NCI-H146 treated with DMSO at 0.1 percent for 48 hours (cell line): Measurements from ENCODE around the gene KLHL29.

Source experiments
- DNase-seq: peaks from one replicate; lab custom pipeline; 2025; ENCODE audit not compliant: unreplicated experiment; lab: John Stamatoyannopoulos, UW

Gene KLHL29

GRCh38 chr2:23393722-23394121 lies 8.7 kb downstream of the KLHL29 start:
- no peak for DNase-seq

DNA sequence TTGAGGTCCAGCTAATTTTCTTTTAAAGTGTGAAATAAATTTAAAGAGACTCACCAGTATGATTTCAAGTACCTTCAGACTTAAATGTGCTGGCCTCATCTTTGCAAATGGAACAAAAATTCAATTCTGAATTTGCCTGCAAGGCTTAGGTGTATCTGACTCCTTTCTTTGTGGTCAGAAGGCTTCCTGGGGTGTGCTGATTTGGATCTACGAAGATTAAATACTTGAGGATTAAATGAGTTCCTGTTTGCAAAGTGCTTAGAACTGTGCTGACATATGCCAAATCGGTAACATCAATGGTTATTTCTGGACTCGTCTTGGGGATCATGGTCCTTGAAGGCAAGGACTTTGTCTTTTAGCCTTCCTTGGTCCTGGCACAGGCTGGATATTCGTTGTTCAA lies 9.7 kb downstream of the KLHL29 start:
- no peak for DNase-seq

DNA sequence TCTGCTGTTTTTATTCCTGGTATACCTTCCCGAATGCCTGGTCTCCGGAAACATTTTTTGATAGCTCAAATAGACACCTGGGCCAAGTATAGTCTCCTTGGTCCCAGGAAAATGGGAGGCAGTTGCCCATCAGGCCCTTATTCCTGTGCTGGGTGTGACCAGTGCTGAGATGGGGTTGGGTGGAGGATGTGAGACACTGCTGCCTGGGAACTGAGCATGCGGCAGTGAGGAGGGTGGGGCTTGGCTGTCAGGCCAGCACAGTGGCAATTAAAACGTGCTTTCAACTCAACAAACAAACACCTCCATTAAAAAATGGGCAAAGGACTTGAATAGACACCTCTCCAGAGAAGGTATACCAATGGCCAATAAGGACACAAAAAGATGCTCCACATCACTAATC lies 12.5 kb downstream of the KLHL29 start:
- no peak for DNase-seq

- no peak for DNase-seq
These were observed 14.8 kb downstream of the KLHL29 start for GRCh38 chr2:23399674-23400261.

DNA sequence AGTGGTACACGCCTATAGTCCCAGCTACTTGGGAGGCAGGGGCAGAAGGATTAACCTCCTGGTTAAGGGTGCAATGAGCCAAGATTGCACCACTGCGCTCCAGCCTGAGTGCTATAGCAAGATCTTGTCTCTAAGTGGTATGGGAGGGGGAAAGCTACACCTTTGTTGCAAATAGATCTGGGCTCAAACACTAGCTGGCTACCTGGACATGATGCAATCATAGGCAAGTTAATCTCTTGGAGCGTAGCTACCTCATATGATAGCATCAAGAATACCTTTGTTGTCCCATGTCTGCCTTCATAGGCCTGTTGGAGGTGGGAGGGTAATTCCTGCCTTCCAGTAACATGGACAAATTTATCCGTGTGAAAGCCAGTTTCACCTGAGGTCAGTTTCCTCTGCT lies 15.7 kb downstream of the KLHL29 start:
- DNase-seq: no peak

DNA sequence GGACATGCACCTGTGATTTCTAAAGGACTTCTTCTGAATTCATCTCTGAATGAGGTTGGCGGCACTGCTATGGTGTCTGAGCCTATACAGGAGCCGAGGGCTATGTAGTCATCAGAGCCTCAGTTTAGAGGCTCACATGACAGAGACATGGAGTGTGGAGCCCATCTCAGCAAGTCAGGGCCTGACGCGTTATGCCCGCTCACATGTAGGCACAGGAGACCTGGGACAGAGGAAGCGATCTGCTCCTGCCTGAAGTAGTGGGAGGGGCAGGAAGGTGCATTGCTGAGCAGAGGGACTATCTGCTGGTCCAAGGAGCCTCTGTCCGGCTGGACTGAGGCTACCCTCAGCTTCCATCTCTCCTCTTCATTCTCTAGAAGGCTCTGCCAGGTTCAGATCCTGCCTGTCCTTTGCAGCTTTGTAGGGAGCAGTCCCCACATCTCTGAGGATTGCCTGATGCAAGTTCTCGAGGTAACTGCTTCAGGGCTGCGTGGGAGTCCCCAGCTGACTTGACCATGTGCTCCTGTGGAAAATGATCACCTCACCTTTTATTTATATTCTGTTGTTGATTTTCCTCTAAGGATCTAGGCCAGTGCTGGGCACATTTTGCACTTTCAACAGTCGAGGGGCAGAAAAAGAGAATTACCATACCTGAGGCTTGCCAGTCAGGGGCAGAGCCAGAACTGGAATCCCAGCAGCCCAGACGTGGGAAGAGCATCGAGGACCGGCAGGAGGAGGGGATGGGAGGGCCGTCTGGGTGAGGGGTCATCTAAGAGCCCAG lies 16.6 kb downstream of the KLHL29 start:
- no peak for DNase-seq

GRCh38 chr2:23402205-23402740 lies 17.3 kb downstream of the KLHL29 start:
- no peak for DNase-seq

DNA sequence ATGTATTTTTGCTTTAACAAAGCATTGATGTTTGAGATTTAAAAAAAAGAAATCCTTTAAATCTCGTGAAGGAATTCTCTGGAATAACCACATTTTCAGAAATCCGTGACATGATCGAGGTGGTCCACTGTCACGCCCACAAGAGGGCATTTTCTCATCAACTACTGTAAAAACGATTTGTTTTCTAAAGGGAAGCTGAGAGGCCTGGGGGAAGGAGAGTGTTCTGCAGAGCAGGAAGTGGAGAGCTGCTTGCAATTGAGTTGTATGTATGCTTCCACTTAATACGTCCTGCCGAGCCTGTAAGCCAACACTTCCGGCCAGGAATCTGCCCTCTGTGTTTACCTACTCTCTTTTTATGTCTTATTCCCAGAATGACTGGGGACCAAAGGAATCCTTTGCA lies 19.4 kb downstream of the KLHL29 start:
- DNase-seq: peak; percentile 70

DNA sequence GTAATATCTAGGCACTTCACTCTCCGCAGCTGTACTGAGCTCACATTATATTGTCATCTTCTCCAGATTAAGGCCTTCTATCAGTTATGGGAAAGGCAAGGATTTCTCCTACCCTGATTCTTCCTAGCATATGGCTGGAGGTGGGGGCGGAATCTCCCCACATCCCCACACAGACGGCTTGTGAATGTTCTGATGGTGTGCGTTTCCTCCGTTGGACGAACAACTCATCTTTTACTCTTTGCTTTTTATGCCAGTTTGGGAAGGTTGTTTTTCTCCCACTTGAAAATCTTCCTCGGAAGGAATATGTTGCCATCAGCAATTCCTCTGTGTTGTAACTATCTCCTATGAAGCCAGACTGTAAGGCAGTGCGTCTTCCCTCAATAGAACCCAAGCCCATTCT lies 24.3 kb downstream of the KLHL29 start:
- no peak for DNase-seq

GRCh38 chr2:23410596-23410995 lies 25.6 kb downstream of the KLHL29 start:
- DNase-seq: no peak

DNA sequence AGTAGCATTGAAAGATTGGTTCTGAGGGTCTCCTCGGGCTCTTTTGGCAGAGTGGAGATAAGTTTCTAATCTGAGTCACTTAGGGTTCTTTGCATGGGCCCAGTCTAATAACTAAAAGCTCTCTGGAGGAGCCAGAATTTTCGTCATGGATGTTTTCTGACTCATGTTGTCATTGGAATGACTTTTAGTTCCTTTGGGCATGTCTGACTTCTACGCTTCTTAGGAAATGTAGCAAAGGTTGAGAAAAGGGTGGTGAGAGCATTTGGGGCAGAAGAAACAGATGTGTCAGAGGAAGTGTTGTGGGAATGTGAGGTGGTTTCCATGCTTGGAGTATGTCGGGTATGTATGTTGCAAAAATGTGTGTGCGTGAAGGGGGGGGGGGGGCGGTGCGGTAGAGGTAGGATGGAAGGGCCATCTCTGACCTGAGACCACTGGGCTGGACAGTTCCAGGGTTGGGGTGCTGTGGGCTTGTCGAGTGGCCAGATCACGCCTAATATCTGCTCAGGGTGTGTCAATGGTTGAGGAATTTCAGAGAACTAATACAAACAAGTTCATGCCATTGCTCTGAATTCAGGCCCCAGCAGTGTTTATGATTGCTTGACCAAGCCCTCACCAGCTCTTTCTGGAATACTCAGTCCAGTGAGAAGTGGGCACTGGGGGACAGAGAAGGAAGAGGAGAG lies 26.9 kb downstream of the KLHL29 start:
- DNase-seq: no peak

DNA sequence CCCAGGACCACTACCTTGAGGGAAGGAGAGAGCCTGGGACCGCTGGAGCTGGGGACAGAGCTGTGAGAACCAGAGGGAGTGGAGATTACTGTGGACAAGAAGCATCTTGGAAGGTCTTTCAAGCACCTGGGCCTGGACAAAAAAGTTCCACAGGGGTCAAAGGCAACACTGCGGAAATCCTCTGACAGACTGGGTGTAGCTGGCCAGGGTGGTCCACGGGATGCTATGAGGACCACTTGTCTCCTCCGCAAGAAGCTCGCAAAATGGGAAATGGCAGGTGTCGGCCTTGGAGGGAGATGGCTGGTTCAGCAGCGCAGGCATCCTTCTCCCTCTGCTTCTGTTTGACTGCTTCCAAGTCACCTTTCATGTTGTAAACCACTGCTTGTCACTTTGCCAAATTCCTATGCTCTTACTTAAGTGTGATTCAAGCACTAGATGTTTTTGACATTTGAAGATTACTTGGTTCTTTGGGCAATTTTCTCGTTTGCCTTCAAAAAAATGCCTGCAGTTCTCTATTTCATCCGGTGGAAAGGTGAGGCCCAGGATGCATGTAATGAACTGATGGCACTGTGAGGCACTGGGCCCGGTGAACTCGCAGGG lies 27.7 kb downstream of the KLHL29 start:
- no peak for DNase-seq

- no peak for DNase-seq
These were observed 28.7 kb downstream of the KLHL29 start for GRCh38 chr2:23413641-23414040.

DNA sequence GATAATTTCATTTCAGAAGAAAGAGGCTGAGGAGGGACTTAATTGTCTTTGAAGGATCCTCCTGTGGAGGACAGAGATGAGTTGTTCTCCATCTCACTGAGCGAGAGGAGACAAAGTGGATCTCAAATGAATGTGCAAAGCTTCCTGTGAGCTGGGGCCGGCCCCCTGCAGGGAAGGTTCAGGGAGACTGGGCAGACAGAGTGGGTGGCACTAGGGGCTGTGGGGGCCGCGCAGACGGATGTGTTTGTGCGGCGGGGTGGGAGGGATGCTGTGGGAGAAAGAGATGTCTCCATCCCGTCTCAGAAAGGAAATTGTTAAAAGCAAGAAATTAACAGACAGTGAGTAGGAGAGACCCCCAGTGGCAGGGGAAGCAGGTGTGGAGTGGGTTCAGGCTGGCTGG lies 29.1 kb downstream of the KLHL29 start:
- no peak for DNase-seq

DNA sequence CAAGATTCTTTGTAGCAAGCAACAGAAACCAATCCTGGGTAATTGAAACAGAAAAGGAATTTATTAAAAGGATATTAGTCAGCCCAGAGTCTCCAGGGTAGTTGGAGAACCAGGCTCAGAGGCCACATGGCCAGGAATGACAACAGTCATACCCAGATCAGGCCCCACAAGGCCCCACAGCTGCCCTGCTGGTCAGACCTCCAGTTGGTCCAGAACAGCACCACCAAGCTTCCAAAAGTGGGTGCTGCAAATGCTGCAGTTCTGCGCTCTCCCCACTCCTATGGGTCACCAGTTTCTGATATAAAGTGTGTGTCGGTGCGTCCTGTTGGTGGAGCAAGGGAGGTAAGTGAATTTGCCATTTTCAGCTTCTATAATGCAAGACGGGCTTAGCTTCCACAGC lies 29.9 kb downstream of the KLHL29 start:
- no peak for DNase-seq

GRCh38 chr2:23417310-23417709 lies 32.3 kb downstream of the KLHL29 start:
- DNase-seq: no peak

DNA sequence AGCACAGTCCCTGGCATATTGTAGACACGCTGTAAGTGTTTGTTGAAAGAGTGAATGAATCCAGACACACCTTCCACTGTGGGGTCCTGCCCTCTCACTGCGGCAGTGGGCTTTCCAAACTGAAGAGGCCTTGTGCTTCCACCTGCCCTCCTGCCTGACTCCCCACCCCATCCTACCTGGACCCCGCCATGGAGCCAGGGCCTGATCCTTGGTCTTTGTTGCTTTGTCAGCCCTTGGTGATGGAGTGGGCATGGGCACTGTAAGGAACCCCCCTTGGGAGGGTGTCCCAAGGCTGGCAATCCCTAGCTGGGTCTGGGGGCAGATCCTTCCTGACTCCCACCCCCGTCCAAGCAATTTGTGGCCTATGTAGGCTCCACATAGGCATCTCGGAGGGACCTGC lies 33.1 kb downstream of the KLHL29 start:
- no peak for DNase-seq

DNA sequence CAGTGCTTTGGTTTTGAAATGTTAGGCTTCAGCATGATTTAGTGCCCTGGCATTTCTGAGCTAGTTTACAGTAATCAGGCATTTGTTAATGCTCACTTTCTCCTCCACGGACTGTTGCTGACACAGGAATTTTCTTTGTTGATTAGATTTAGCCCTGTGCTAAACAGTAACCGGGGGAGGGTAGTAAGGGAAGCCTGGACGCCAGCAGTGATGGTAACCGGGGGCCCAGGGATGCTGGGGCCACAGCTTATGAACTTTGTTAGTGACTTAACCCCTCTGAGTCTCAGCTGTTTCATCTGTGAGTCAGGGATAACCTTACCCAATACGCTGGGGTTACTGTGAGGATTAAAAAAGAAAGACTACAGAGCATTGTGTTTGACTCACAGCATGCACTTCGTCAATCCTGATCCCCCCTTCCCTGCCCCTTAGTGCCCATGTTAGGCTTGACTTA lies 33.5 kb downstream of the KLHL29 start:
- no peak for DNase-seq

DNA sequence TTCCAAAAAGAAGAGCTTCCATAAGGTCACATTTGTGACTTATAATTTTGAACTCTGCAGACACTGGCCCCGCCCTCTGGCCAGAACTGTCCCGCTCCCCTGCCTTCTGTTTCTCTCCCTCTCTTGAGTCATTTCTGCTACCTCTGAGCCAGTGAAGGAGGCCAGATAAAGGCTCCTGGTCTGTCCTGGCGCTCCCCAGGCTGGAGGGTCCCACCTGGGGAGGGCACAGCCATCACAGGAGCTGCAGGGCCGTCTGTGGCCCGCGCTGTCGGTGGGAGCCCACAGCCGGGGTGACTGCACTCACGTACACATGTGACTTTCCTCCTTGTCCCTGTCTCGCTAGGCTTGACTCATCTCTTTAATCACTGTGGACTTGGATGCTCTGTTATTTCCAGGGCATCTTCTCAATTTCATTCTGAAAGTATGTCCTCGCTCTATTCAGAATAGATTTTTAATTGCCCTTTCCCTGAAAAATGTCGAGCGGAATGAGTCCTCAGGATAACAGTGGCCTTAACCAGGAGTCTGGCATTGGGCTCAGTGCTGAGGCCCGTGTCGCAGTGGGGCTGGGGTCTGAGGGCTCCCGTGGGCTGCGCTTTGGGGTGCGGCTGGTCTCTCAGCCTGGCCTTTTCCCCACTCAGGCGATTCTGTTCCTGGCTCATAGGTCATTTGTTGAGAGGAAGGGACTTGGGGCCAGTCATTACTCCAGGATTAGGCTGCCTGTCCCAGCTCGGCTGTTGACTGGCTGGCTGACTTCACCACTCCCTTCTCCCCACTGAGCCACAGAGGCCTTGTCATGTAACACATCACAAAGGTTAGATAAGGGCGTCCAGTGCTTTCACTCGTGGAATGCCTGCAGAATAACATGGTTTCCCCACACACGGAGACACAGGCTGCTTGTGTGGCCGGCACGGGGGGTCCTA lies 34.5 kb downstream of the KLHL29 start:
- no peak for DNase-seq

DNA sequence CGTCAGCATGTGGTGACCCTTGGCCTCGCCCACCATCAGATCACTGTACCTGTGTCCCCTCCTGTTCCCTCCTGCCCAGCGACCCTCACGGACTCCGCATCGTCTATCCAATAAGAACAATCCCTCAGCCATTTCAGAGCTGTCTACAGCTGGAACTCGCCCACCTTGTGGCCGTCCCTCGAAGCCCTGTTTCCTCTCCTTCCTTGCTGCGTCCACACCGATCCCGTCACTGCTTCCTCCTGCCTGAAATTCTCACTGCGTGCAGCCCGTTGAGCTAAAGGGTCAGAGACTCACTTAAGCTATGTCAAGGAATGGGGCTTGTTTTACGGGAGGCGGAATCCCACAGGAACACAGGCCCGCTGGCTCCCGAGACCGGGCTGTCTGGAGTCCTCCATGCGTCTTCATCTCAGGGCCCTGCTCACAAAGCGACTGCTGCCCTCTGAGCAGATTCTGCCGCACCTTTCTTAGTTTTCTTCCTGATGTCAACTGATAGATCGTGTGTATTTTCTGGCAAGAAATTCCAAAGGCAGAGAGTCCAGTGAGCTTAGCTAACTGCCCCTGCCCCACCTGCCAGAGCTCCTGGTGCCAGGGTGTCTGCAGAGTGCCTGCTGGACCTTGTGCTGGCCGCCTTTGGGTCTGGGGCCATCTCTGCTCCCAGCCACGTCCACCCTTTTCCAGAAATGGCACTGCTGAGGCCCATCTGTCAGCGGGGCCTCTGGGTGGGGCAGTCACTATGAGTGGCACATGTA lies 35.3 kb downstream of the KLHL29 start:
- DNase-seq: no peak
